K562 (cell line): Measurements from ENCODE around the gene EIF2S2. TPM values are rescaled to one million over a fixed set of nuclear protein-coding genes. Genes with fewer than 3 reads are reported as not detected.

Source experiments
- ATAC-seq: fragments of 200-7000 bp; cut with Tn5 transposase; 3 replicates; pipeline ENCODE4 v1.9.1; 2020; ENCODE audit warnings: moderate library complexity
- BruUV-seq: library from RNA; stranded (reverse); fragments of 400-500 nt; replicated peaks from 2 replicates; lab custom pipeline; 2021; lab: Mats Ljungman, UMichigan
- CTCF ChIA-PET: fragments of 300-600 bp; formaldehyde crosslinking; extraction: SDS; loops from one replicate; lab custom pipeline; 2021; ENCODE audit warnings: low intra/inter-chr PET ratio; lab: Yijun Ruan, JAX
- POLR2A ChIA-PET: fragments of 300-600, 350-650 bp; sonication (Branson Sonifier 250); formaldehyde crosslinking; extraction: SDS; loops from one replicate; lab custom pipeline; 2021; ENCODE audit warnings: antibody characterized with exemption, inconsistent platforms; lab: Yijun Ruan, JAX
- DNase-seq, 4 experiments: peaks; one replicate each; pipeline versions ENCODE4 v3.0.0 to v3.0.0-alpha.2; 2011 to 2018; ENCODE audit warnings: low spot score in 3 of 4, mixed read lengths in 3 of 4; ENCODE audit errors: extremely low read depth in 1 of 4
- FAIRE-seq: peaks from 2 replicates; lab custom pipeline; 2011; peaks lifted over from hg19 to GRCh38; lab: Jason Lieb, UNC
- H2AFZ ChIP-seq: 2 replicates; pipeline ENCODE4 v1.6.0; 2011; ENCODE audit warnings: low read depth, low read length, control low read depth, inconsistent platforms
- H3K27ac ChIP-seq: fragments of 200-600 bp; 3 replicates; pipeline ENCODE4 v1.8.0; 2011; ENCODE audit warnings: low read depth, mild to moderate bottlenecking, control low read depth, inconsistent platforms, low read length, moderate library complexity, mixed read lengths; ENCODE audit errors: extremely low read depth
- H3K27me3 ChIP-seq, 2 experiments: fragments of 300-600 bp in 1 of 2; 2 replicates in 1 of 2; 3 replicates in 1 of 2; pipeline versions ENCODE4 v1.6.0 to v1.8.0; 2011; ENCODE audit warnings: inconsistent platforms in 2 of 2, low read length in 2 of 2, mild to moderate bottlenecking in 1 of 2, mixed read lengths in 1 of 2, moderate library complexity in 1 of 2; ENCODE audit not compliant: control insufficient read depth in 2 of 2, insufficient read depth in 2 of 2
- H3K36me3 ChIP-seq: fragments of 300-600 bp; 3 replicates; pipeline ENCODE4 v1.8.0; 2011; ENCODE audit warnings: mild to moderate bottlenecking, low read length, inconsistent platforms; ENCODE audit not compliant: control insufficient read depth, insufficient read depth
- H3K4me1 ChIP-seq, 2 experiments: fragments of 200-600 bp in 1 of 2; replicated peaks in 1 of 2; 2 replicates in 1 of 2; 3 replicates in 1 of 2; pipeline versions ENCODE4 v1.5.1 to v1.8.0; 2011; ENCODE audit warnings: inconsistent platforms in 2 of 2, low read length in 2 of 2, mild to moderate bottlenecking in 1 of 2, mixed read lengths in 1 of 2, moderate library complexity in 1 of 2; ENCODE audit not compliant: control insufficient read depth in 2 of 2, insufficient read depth in 2 of 2
- H3K4me2 ChIP-seq: 2 replicates; pipeline ENCODE4 v1.6.1; 2011; ENCODE audit warnings: low read length, control low read depth, inconsistent platforms, mixed read lengths; ENCODE audit not compliant: insufficient read depth
- H3K4me3 ChIP-seq: fragments of 200-600 bp; sonication (generic), shearing (Covaris generic); 2 replicates; pipeline ENCODE4 v1.5.1; 2016; ENCODE audit warnings: control low read depth, inconsistent platforms
- H3K79me2 ChIP-seq: fragments of 200-600 bp; 3 replicates; pipeline ENCODE4 v1.8.0; 2011; ENCODE audit warnings: low read length, inconsistent platforms; ENCODE audit not compliant: control insufficient read depth, insufficient read depth
- H3K9ac ChIP-seq, 2 experiments: 2 replicates each; pipeline versions ENCODE4 v1.6.0 to v1.6.1; 2011; ENCODE audit warnings: low read depth in 2 of 2, low read length in 2 of 2, control low read depth in 1 of 2, inconsistent platforms in 1 of 2, mild to moderate bottlenecking in 1 of 2, mixed read lengths in 1 of 2; ENCODE audit not compliant: insufficient read depth in 1 of 2
- H3K9me1 ChIP-seq: one replicate; pipeline ENCODE4 v1.6.0; 2011; ENCODE audit warnings: inconsistent platforms, mild to moderate bottlenecking, low read length, moderate library complexity; ENCODE audit not compliant: control insufficient read depth, insufficient read depth
- H3K9me3 ChIP-seq: replicated peaks from 2 replicates; pipeline ENCODE4 v1.5.1; 2011; ENCODE audit warnings: low read depth, low read length, inconsistent platforms; ENCODE audit not compliant: control insufficient read depth, insufficient read depth
- H4K20me1 ChIP-seq: replicated peaks from 2 replicates; pipeline ENCODE4 v1.6.1; 2011; ENCODE audit warnings: low read length, inconsistent platforms, mixed read lengths; ENCODE audit not compliant: control insufficient read depth, insufficient read depth
- ATF3 ChIP-seq, 2 experiments: fragments of 450-650 bp in 1 of 2; sonication (generic) in 1 of 2; formaldehyde crosslinking in 1 of 2; IDR thresholded peaks in 1 of 2; conservative IDR thresholded peaks in 1 of 2; 2 replicates each; pipeline versions ENCODE4 v1.6.1 to v1.8.1; 2016 to 2023; ENCODE audit warnings: mild to moderate bottlenecking in 2 of 2, moderate library complexity in 2 of 2, inconsistent platforms in 1 of 2, missing genetic modification reagents in 1 of 2
- FOSL1 ChIP-seq: fragments of 200-800 bp; sonication (Bioruptor generic); conservative IDR thresholded peaks from 2 replicates; pipeline ENCODE4 v1.6.1; 2016; ENCODE audit warnings: missing genetic modification characterization, missing compliant biosample characterization
- JUND ChIP-seq, 2 experiments: IDR thresholded peaks; 2 replicates in 1 of 2; 3 replicates in 1 of 2; pipeline ENCODE4 v1.6.1; 2011; ENCODE audit warnings: borderline replicate concordance in 2 of 2, low read depth in 2 of 2, low read length in 2 of 2, improper control_type of control experiment in 1 of 2, missing biosample characterization in 1 of 2, missing genetic modification characterization in 1 of 2, missing genetic modification reagents in 1 of 2
- PHF8 ChIP-seq: fragments of 200-600 bp; sonication (generic); IDR thresholded peaks from 2 replicates; pipeline ENCODE4 v1.6.1; 2012; ENCODE audit warnings: mixed run types, mild to moderate bottlenecking, inconsistent platforms, low read length, moderate library complexity, borderline replicate concordance
- TOE1 ChIP-seq, 2 experiments: fragments of 450-650 bp in 1 of 2; sonication (generic) in 1 of 2; formaldehyde crosslinking in 1 of 2; IDR thresholded peaks; 2 replicates each; pipeline versions ENCODE4 v1.7.1 to v1.8.0; 2016 to 2022; ENCODE audit warnings: borderline replicate concordance in 2 of 2, mild to moderate bottlenecking in 2 of 2, antibody characterized with exemption in 1 of 2, inconsistent platforms in 1 of 2, low read depth in 1 of 2, missing genetic modification reagents in 1 of 2, moderate library complexity in 1 of 2
- ZBTB1 ChIP-seq: sonication (generic); formaldehyde crosslinking; IDR thresholded peaks from 2 replicates; pipeline ENCODE4 v1.8.1; 2023; ENCODE audit warnings: missing genetic modification reagents, low read depth, mild to moderate bottlenecking, borderline replicate concordance
- ZNF584 ChIP-seq: fragments of 200-800 bp; sonication (Bioruptor generic); IDR thresholded peaks from 2 replicates; pipeline ENCODE4 v1.6.1; 2016; ENCODE audit warnings: low read depth, mild to moderate bottlenecking, missing genetic modification characterization, missing compliant biosample characterization
- WGBS: fragments of 100-300 bp; shearing (Covaris generic); methylation state at CpG from one replicate; pipeline ENCODE4 v1.1.6; 2016; ENCODE audit warnings: low coverage, mixed read lengths; ENCODE audit not compliant: insufficient coverage; ENCODE audit errors: missing lambda C conversion rate; 5-methylcytosine and 5-hydroxymethylcytosine counted together
- in situ Hi-C: fragments of 300-500 bp; cut with MboI; formaldehyde crosslinking; loops from 4 replicates; pipeline ENCODE4 v1.15.0; 2018; ENCODE audit warnings: inconsistent platforms, mixed read lengths
- intact Hi-C: fragments of 100-400 bp; cut with micrococcal nuclease; formaldehyde crosslinking; loops from 2 replicates; pipeline ENCODE4 v1.14.2; 2022
- polyA plus RNA-seq, 8 experiments: library from polyadenylated mRNA; depleted of rRNA in 4 of 8; stranded (reverse) in 5 of 8; unstranded in 3 of 8; fragments of >200 nt; fragmentation: Nextera tagmentation in 2 of 8; fragmentation: Illumina TruSeq in 1 of 8; extraction: Ambion mirVana in 2 of 8; extraction: Trizol in 1 of 8; gene quantifications; 2 replicates each; pipeline versions ENCODE4 v1.2.1 to v1.2.3, GENCODE V29; 2011 to 2014; ENCODE audit warnings: inconsistent platforms in 1 of 8, missing spikeins in 1 of 8
- total RNA-seq, 7 experiments: library from RNA; depleted of rRNA in 6 of 7; stranded (reverse); fragments of >200 nt in 6 of 7; fragmentation: Illumina TruSeq in 2 of 7; extraction: Trizol in 2 of 7; gene quantifications; 2 replicates each; pipeline versions ENCODE4 v1.2.1 to v1.2.3, GENCODE V29; 2011 to 2021; ENCODE audit warnings: low replicate concordance in 1 of 7

Gene EIF2S2
- total and polyA plus RNA-seq, 9 of the 15 experiments (the other 6 are each of a cell fraction or from before 2014, with no cell fraction given) = 79.7 to 220 (median 154) TPM

GRCh38 chr20:34124469-34125249 lies 12.6 kb upstream of the EIF2S2 start:
- H3K79me2 ChIP-seq = no peaks in the 10 kb centered on the region
- peak; percentile 17; the same call in 1 of the 2 replicates for TF ChIP-seq JUND (IDR thresholded peaks at IDR 0.05; ENCODE audit: borderline replicate concordance, low read depth, low read length)
- no peak for TF ChIP-seq JUND (tag; IDR thresholded peaks at IDR 0.05; ENCODE audit: borderline replicate concordance, low read depth, low read length)
- TF ChIP-seq PHF8 = no peak
- no peak for TF ChIP-seq TOE1 (IDR thresholded peaks at IDR 0.05; ENCODE audit: borderline replicate concordance)
- TF ChIP-seq TOE1 (CRISPR knock-in tag; IDR thresholded peaks at IDR 0.05; ENCODE audit: borderline replicate concordance, low read depth) = no peak
- no peak for TF ChIP-seq ZNF584 (CRISPR knock-in tag)
- TF ChIP-seq ATF3 (IDR thresholded peaks at IDR 0.05) = 0 out of 2 replicates have a peak, but pooled peaks have one; percentile 12
- no peak for TF ChIP-seq ATF3 (CRISPR knock-in tag; conservative IDR thresholded peaks at IDR 0.05)
- TF ChIP-seq FOSL1 (tag) = peak; percentile 50; the same call in 1 of the 2 replicates
- no peak for TF ChIP-seq ZBTB1 (CRISPR knock-in tag)
- TF ChIP-seq, all 486 proteins: peak for 3
- Histone ChIP-seq H3K9me3 (no peaks in the 10 kb centered on the region), H3K27me3 (no peaks in the 10 kb centered on the region), H3K4me3 (no peak overlapping the region), H3K36me3 (no peaks in the 10 kb centered on the region), H3K27ac (no peak overlapping the region), H3K4me2 (peak overlapping the region; percentile 3; the same call in 1 of the 2 replicates), H3K9me1 (no peaks in the 10 kb centered on the region), H3K4me1 (peaks cover 7 to 17% of the 10 kb centered on the region in 2 experiments; a peak in 4 of 5 replicates), H4K20me1 (no peaks in the 10 kb centered on the region), H3K9ac (no peak overlapping the region), H2AFZ (0 out of 2 replicates have a peak overlapping the region, but pooled peaks have one; percentile 25)
- WGBS = 6% methylated on average over 2 of the region's 2 CpGs
- peak; percentile 37; the same call in 1 of the 3 replicates for ATAC-seq
- POLR2A ChIA-PET = interaction anchor here (1.2 kb wide), 2 partner anchors 9 to 16 kb away, joined by 5 read pairs; no protein-coding TSS in a partner anchor
- no peak for FAIRE-seq
- CTCF ChIA-PET = no interaction called here
- no peak for DNase-seq
- intact Hi-C loops = loop anchor here (5.0 kb wide), 1 partner anchor 177 kb away; no protein-coding TSS in a partner anchor
- BruUV-seq = no TSS peak
- in situ Hi-C loops = loop anchor here (5.0 kb wide), 1 partner anchor 187 kb away; no protein-coding TSS in a partner anchor
